GM19240 (cell line): Measurements from ENCODE around the gene INS.

ENCODE experiments used
- DNase-seq: peaks from one replicate; pipeline ENCODE4 v3.0.0; 2011; ENCODE audit warnings: low spot score; ENCODE audit not compliant: insufficient read length

The INS gene

GRCh38 chr11:2160736-2161259, at the start of gene INS:
TSS of gene INS (minus strand) at chr11:2161209. CDS start at chr11:2160971, 238 bp downstream.
- DNase-seq, result no peak

GRCh38 chr11:2210366-2211112, 49.5 kb upstream of the INS start:
- no peak for DNase-seq

DNA sequence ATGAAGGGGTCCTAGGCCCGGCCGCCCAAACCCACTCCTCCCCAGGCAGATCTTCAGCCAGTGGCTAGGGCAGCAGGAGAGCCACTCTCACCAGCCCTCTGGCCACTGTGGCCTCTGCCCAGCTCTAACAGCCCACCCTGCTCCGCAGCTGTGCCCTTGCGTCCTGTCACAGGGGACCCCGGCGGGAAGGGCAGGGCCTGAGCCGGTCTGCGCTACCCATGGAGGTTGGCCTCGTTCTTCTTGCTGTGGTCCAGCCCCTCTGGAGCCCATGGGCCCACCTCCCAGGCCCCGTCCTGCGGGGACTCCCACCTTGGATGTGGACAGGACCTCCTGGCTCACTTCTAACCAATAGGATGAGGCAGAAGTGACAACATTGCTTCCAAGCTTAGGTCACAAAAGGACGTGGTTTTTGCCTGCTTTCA, 48.9 kb upstream of the INS start:
- no peak for DNase-seq

GRCh38 chr11:2209370-2209801, 48.4 kb upstream of the INS start:
- no peak for DNase-seq

- no peak for DNase-seq
These were observed 47.8 kb upstream of the INS start for GRCh38 chr11:2208691-2209369.

- DNase-seq, result no peak
These were observed 47.0 kb upstream of the INS start for GRCh38 chr11:2207773-2208621.

GRCh38 chr11:2207212-2207611, 46.2 kb upstream of the INS start:
- no peak for DNase-seq

DNA sequence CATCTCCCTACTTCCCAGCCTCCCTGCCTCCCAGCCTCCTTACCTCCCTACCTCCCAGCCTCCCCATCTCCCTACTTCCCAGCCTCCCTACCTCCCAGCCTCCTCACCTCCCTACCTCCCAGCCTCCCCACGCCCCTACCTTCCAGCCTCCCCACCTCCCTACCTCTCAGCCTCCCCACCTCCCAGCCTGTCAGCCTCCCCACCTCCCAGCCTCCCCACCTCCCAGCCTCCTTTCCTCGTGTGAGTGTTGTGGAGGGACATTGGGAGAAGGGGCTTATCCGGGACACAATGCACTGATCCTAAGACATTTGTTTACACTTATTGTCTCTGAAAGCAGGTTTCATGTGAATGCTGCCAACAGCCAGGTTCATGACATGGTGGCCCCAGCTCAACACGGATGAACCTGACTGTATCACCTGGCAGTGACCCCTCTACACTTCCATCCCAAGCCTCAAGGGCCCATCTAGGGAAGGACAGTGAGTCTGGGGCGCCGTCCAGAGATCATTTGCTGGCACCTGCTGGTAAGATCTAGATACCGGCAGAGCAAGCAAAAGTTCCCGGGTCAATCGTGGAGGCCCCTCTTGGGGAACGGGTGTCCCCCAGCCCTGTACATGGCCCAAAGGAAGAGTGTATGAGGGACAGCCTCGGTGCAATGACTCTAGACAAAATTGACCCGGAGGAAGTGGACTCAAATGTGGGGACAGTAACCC, 45.1 kb upstream of the INS start:
- no peak for DNase-seq

DNA sequence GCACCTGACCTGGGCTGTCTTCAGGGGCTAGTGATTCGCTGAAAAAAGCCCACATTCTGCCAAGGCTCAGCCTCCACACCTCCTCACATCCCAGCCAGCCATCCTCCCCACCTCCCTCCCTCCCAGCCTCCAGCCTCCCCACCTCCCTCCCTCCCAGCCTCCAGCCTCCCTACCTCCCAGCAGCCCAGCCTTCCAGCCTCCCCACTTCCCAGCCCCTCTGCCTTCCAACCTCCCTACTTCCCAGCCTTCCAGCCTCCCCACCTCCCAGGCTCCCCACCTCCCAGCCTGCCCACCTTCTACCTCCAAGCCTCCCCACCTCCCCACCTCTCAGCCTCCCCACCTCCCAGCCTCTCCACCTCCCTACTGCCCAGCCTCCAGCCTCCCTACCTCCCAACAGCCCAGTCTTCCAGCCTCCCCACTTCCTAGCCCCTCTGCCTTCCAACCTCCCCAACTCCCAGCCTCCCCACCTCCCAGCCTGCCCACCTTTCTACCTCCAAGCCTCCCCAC, 44.3 kb upstream of the INS start:
- no peak for DNase-seq

DNA sequence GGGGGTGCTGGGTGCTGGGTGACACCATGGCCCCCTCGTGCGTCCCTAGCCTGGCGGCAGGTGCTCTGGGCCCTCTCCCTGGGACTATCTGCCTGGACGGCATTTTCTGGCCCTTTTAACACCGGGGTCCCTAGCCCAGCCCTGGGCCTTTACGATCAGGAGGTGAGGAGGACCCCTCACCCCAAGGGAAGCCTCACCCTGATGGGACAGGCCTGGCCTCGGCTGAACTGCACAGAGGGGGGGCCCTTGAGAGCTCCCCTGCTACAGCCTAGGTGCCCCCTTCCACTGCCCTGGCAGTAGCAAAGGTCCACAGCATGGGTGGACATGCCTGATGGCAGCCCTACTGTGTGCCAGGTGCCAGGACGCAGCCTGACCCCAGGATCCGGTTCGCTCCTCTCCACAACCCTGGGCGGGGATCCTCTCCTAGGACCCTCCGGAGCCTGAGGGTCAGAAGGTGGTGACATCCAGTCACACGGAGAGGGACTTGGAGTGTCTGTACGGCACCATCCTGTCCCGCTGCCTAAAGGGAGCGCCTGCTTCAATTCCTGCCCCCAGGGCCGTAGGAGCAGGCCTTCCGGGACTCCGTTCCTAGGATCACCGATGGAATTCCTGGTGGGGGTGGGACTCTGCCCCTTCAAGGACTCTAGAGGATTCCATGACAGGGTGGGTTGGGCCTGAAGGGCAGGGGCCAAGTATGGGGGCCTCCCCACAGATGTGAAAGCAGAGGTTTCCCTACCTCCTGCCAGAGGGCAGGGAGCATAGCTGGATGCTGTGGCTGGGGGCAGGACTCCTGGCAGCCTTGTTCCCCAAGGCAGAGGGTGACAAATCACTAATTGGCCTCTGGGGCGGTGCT, 43.6 kb upstream of the INS start:
- DNase-seq, result no peak

DNA sequence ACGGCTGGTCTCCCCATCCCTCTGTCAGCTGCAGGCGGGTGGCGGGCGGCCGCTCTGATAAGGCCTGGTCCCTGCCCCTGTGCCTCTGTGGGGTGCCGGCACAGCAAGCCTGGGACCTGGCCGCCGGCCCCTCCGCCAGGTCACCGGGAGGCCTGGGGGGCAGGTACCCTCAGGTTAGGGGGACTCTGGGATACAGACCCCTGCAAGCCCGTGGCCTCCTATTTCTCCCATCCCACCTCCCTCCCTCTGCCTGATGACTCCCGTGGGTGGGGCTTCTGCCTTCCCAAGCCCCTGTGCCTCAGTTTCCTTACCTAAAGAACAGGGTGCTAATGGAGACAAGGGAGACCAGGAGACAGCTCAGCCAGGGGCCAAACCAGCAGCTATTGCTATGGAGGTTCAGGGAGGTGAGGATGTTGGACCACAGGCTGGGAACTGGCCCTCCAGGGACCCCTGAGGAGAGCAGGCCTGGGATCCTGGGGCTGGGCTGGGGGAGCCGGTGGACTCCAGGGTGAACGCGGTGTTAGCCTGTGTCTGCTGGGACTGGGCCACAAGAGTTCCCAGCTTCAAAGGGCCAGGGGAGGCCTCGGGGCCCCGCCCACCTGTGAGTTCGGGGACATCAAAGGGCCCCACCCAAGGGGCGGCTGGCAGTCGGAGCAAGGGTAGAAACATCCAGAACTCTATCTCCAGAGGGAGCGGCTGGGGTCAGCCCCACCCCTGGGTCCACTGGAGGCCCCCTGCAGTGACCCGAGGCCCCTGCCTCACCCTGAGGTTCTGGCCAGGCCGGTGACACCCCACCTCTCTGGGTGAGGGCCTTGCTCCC, 42.6 kb upstream of the INS start:
- DNase-seq, result no peak

DNA sequence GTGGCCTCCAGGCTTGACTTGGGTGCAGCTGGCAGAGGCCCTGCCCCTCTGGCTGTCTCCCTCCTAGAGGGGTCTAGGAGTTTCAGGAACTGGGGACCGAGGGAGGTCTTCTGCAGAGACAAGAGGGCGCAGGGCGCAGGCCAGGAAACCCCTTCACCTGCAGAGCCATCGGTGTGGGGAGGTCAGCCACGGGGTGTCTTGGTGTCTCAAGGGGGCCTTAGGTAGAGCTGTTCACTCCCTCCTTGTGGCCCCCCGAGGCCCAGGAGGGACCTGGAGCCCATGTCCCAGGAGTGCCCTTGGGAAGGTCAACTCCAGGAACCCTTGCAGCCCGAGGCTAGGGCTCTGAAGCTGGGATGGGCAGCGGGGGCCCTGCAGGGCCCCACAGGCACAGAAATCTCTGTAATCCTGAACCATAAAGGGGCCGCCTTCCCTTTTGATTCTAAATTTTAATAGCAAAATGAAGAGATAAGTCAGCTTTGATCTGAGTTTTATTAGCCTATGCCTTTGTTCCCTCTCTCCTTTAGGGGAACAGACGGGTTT, 42.0 kb upstream of the INS start:
- no peak for DNase-seq

DNA sequence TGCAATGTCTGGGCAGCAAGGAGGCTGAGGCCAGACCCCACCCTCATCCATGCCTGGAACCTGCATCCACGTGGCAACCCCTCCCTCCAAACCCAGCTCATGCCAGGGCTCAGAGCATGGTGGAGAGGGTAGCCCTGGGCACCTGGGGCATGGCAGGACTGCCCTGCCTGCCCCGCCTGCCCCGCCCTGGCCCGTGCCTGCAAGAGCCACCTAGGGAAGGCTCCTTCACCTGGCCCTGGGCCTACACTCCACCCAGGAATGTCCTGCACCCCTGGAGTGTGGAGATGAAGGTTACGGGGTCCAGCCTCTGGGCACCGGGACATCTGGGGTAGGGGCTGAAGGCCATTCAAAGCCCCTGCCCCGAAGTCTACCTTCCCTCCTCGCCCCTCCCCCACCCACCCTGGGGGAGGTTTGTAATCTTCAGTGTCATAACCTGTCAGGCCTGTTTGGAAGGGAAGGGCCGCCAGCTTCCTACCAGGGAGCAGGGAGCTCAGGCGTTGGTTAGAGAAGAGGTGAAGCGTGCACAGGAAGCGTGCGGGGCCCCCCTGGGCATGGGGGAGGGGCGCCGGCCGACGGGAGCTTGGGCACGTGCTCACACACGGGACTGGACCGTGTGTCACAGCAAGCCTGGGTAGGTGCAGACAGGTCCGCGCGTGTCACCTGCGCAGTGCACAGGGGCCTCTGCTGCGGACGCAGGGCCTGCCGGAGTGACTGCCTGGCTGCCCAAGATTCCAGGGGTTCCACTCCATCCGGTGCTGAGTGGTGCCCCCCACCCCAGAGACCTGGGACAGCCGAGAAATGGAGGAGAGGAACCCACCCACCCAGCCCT, 41.3 kb upstream of the INS start:
- DNase-seq, result no peak

- DNase-seq, result no peak
These were observed 40.5 kb upstream of the INS start for GRCh38 chr11:2201542-2201941.

GRCh38 chr11:2200957-2201519, 40.0 kb upstream of the INS start:
- DNase-seq, result no peak

DNA sequence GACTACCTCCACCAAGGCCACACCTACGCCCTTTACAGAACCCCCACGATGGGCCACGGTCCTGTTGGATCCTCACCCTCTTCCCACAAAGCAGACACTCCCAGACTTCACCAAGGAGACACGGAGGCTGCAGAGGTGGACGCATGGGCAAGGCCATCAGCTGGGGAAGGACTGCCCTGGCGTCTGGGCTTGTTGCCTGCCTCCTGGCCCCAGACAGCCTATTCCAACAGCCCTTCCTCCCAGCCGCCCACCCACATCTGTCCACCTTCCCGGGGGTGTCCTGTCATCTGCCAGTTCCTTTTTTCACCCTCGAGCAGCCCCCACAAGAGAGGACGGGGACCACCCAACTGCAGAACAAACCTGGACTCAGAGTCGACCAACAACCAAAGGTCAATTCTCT, 39.5 kb upstream of the INS start:
- no peak for DNase-seq

DNA sequence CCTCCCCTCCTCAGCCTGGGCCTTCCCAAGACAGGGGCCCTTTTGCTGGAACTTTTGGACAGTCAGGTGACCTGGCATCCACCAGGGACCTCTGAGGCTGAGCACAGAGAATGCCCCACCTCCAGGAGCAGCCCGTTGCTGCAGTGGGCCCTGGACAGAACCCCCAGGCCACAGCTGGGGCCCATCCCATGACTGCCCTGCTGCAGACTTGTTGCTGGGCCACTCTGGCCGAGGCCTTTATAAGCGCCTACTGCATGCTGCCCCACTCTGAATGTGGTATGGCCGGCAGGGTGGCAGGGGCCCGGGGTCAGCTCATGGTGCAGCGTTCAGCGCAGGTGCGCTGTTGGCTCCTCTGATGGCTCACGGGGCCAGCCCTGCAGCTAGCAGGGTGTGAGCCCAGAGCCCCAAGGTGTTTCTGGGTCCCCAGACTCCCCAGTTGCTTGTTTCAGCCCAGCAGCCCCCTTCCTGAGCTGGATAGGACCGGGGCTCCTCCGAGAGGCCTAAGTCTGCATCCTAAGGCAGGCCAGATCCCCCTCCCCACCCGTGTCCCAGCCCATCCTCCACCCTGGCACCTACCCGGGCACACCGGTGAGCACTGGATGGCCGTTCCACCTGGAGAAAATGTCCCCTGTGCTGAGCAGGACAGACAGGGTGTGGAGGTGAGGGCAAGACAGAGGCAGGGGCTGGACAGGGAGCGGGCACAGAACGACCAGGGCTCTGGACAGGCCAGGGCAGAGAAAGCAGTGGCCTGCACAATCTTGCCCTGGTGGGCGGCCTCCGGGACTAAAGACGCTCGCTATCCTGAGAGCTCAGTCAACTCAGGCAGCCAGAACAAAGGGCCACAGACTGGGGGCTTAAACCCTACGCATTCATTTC, 38.7 kb upstream of the INS start:
- DNase-seq, result no peak
